MCF 10A (cell line): Measurements from ENCODE around the gene BCAS3. TPM values are rescaled to one million over a fixed set of nuclear protein-coding genes. Genes with fewer than 3 reads are reported as not detected.
A peak's percentile ranks its signal among the peaks of the same experiment; 100 is the strongest.

Source experiments
- BruUV-seq: library from RNA; stranded (reverse); fragments of 400-500 nt; replicated peaks from 2 replicates; lab custom pipeline; 2021; lab: Mats Ljungman, UMichigan
- CTCF ChIA-PET: fragments of 300-600 bp; sonication (Branson Sonifier 250); formaldehyde crosslinking; extraction: SDS; loops from one replicate; lab custom pipeline; 2021; ENCODE audit warnings: antibody characterized with exemption, inconsistent platforms; lab: Yijun Ruan, JAX
- POLR2A ChIA-PET: fragments of 300-600, 350-650 bp; sonication (Branson Sonifier 250); formaldehyde crosslinking; extraction: SDS; loops from one replicate; lab custom pipeline; 2020; ENCODE audit warnings: antibody characterized with exemption, inconsistent platforms; lab: Yijun Ruan, JAX
- DNase-seq: peaks from one replicate; pipeline ENCODE4 v3.0.0-alpha.2; 2018; ENCODE audit not compliant: unreplicated experiment
- H3K27ac Mint-ChIP-seq: one replicate; pipeline ENCODE4 v1.8.0; 2022; ENCODE audit warnings: mild to moderate bottlenecking, low read depth, mixed read lengths; ENCODE audit not compliant: unreplicated experiment
- H3K27me3 Mint-ChIP-seq: one replicate; pipeline ENCODE4 v1.8.0; 2022; ENCODE audit warnings: mixed read lengths; ENCODE audit not compliant: insufficient read depth, unreplicated experiment
- H3K36me3 Mint-ChIP-seq: one replicate; pipeline ENCODE4 v1.8.0; 2022; ENCODE audit warnings: mild to moderate bottlenecking, moderate library complexity, mixed read lengths; ENCODE audit not compliant: insufficient read depth, unreplicated experiment
- H3K4me1 Mint-ChIP-seq: one replicate; pipeline ENCODE4 v1.8.0; 2022; ENCODE audit warnings: mixed read lengths; ENCODE audit not compliant: insufficient read depth, unreplicated experiment
- H3K4me3 Mint-ChIP-seq: one replicate; pipeline ENCODE4 v1.8.0; 2022; ENCODE audit warnings: mild to moderate bottlenecking, moderate library complexity, mixed read lengths; ENCODE audit not compliant: unreplicated experiment
- H3K9me3 Mint-ChIP-seq: one replicate; pipeline ENCODE4 v1.8.0; 2022; ENCODE audit warnings: mixed read lengths; ENCODE audit not compliant: unreplicated experiment
- CTCF ChIP-seq: fragments of 200-600 bp; IDR thresholded peaks from one replicate; pipeline ENCODE4 v1.8.0; 2022; ENCODE audit warnings: antibody characterized with exemption, mild to moderate bottlenecking; ENCODE audit not compliant: unreplicated experiment
- intact Hi-C: fragments of 100-400 bp; cut with micrococcal nuclease; formaldehyde crosslinking; loops from 2 replicates; pipeline ENCODE4 v1.14.1; 2022
- total RNA-seq: library from RNA; stranded (reverse); gene quantifications from 2 replicates; pipeline ENCODE4 v1.2.3, GENCODE V29; 2022

The BCAS3 gene
- total RNA-seq, 1 experiment from 2014 or later, result 14.6 TPM

GRCh38 chr17:61302953-61303816, 625.5 kb downstream of the BCAS3 start:
- no peak for TF ChIP-seq CTCF
- Mint-ChIP-seq H3K9me3 (no peaks in the 10 kb centered on the region), H3K36me3 (no peaks in the 10 kb centered on the region), H3K27ac (no peak overlapping the region), H3K4me1 (peaks cover 8% of the 10 kb centered on the region), H3K27me3 (no peaks in the 10 kb centered on the region), H3K4me3 (no peak overlapping the region)
- ChIA-PET POLR2A (interaction anchor here (0.6 kb wide), 1 partner anchor 13 kb away, joined by 3 read pairs; no protein-coding TSS in a partner anchor), CTCF (interaction anchor here (0.6 to 0.8 kb wide), 3 partner anchors 31 to 161 kb away, joined by 3 read pairs; no protein-coding TSS in a partner anchor)
- intact Hi-C loops, result no loop called here
- BruUV-seq, result no TSS peak
- DNase-seq, result no peak

- peaks cover 8% of the 10 kb centered on the region for H3K4me1 Mint-ChIP-seq
- no TSS peak for BruUV-seq
- TF ChIP-seq CTCF, result no peak
- intact Hi-C loops, result no loop called here
- POLR2A ChIA-PET, result no interaction called here
- no peaks in the 10 kb centered on the region for H3K36me3 Mint-ChIP-seq
- no peak for DNase-seq
- H3K9me3 Mint-ChIP-seq, result no peaks in the 10 kb centered on the region
- no peak overlapping the region for H3K27ac Mint-ChIP-seq
- CTCF ChIA-PET, result no interaction called here
- H3K27me3 Mint-ChIP-seq, result no peaks in the 10 kb centered on the region
- no peak overlapping the region for H3K4me3 Mint-ChIP-seq
Measured at GRCh38 chr17:61303817-61304096, 626.1 kb downstream of the BCAS3 start.

- Mint-ChIP-seq H3K27me3 (no peaks in the 10 kb centered on the region), H3K4me3 (no peak overlapping the region), H3K9me3 (no peaks in the 10 kb centered on the region), H3K4me1 (peaks cover 8% of the 10 kb centered on the region), H3K27ac (no peak overlapping the region), H3K36me3 (no peaks in the 10 kb centered on the region)
- ChIA-PET CTCF (interaction anchor here (1.3 kb wide), 1 partner anchor 107 kb away, joined by 3 read pairs; no protein-coding TSS in a partner anchor), POLR2A (no interaction called here)
- no peak for DNase-seq
- BruUV-seq, result no TSS peak
- TF ChIP-seq CTCF, result no peak
- intact Hi-C loops, result no loop called here
Measured at GRCh38 chr17:61305024-61305423, 627.4 kb downstream of the BCAS3 start.

- Mint-ChIP-seq H3K27me3 (no peaks in the 10 kb centered on the region), H3K27ac (no peak overlapping the region), H3K4me1 (peaks cover 8% of the 10 kb centered on the region), H3K9me3 (no peaks in the 10 kb centered on the region), H3K4me3 (no peak overlapping the region), H3K36me3 (no peaks in the 10 kb centered on the region)
- intact Hi-C loops, result no loop called here
- POLR2A ChIA-PET, result no interaction called here
- no peak for TF ChIP-seq CTCF
- peak; percentile 15 for DNase-seq
- no TSS peak for BruUV-seq
- CTCF ChIA-PET, result no interaction called here
Measured at GRCh38 chr17:61306003-61306402, 628.4 kb downstream of the BCAS3 start.
